HS-27A (cell line): ENCODE measurements around the gene DAPK1.

Experiments used
- DNase-seq: peaks from one replicate; pipeline ENCODE4 v3.0.0-alpha.2; 2012; ENCODE audit warnings: low read depth, missing footprints

Gene DAPK1

GRCh38 chr9:87643778-87644570, 146.3 kb downstream of the DAPK1 start:
- DNase-seq: no peak

GRCh38 chr9:87644659-87645058, 147.0 kb downstream of the DAPK1 start:
- no peak for DNase-seq

- no peak for DNase-seq
These were observed 148.9 kb downstream of the DAPK1 start for GRCh38 chr9:87646546-87646945.

- DNase-seq: no peak
These were observed 149.4 kb downstream of the DAPK1 start for GRCh38 chr9:87647114-87647513.

GRCh38 chr9:87648606-87649005, 150.9 kb downstream of the DAPK1 start:
- no peak for DNase-seq

- DNase-seq: no peak
These were observed 153.1 kb downstream of the DAPK1 start for GRCh38 chr9:87650611-87651295.

GRCh38 chr9:87651431-87651830, 153.8 kb downstream of the DAPK1 start:
- DNase-seq: no peak

- no peak for DNase-seq
These were observed 156.3 kb downstream of the DAPK1 start for GRCh38 chr9:87653941-87654340.

GRCh38 chr9:87655731-87656130, 158.1 kb downstream of the DAPK1 start:
- no peak for DNase-seq

GRCh38 chr9:87656485-87656884, 158.8 kb downstream of the DAPK1 start:
- DNase-seq: no peak

GRCh38 chr9:87657190-87657589, 159.5 kb downstream of the DAPK1 start:
- no peak for DNase-seq

- DNase-seq: no peak
These were observed 160.2 kb downstream of the DAPK1 start for GRCh38 chr9:87657893-87658292.

- DNase-seq: no peak
These were observed 160.8 kb downstream of the DAPK1 start for GRCh38 chr9:87658511-87658910.

GRCh38 chr9:87659534-87660419, 162.1 kb downstream of the DAPK1 start:
- no peak for DNase-seq

- DNase-seq: no peak
These were observed 163.6 kb downstream of the DAPK1 start for GRCh38 chr9:87661241-87661640.

- peak; percentile 79 for DNase-seq
These were observed 165.3 kb downstream of the DAPK1 start for GRCh38 chr9:87662808-87663528.

GRCh38 chr9:87663556-87663955, 165.9 kb downstream of the DAPK1 start:
- DNase-seq: no peak

GRCh38 chr9:87664153-87665060, 166.7 kb downstream of the DAPK1 start:
- no peak for DNase-seq

- DNase-seq: no peak
These were observed 167.8 kb downstream of the DAPK1 start for GRCh38 chr9:87665505-87665904.

- no peak for DNase-seq
These were observed 169.6 kb downstream of the DAPK1 start for GRCh38 chr9:87667164-87667738.
